IgD-negative memory B cell (primary cell): Measurements from ENCODE around the gene TTC31. TPM values are rescaled to one million over a fixed set of nuclear protein-coding genes. Genes with fewer than 3 reads are reported as not detected.
"Not testable (repeated sequence)": the region's sequence is repeated elsewhere in the genome, so short reads cannot be mapped to it uniquely, and the experiment has no call there.

Experiments used
- H3K27ac Mint-ChIP-seq, 3 donors: one replicate each; pipeline ENCODE4 v1.8.0; 2020 to 2022; ENCODE audit warnings: mild to moderate bottlenecking in 3 of 3, mixed read lengths in 3 of 3, moderate library complexity in 1 of 3
- H3K27me3 Mint-ChIP-seq: one replicate; pipeline ENCODE4 v1.8.0; 2021; ENCODE audit warnings: mixed read lengths
- H3K36me3 Mint-ChIP-seq: one replicate; pipeline ENCODE4 v1.8.0; 2020; ENCODE audit warnings: mild to moderate bottlenecking, mixed read lengths
- H3K4me1 Mint-ChIP-seq, 3 donors: one replicate each; pipeline ENCODE4 v1.8.0; 2020 to 2022; ENCODE audit warnings: mixed read lengths in 3 of 3, mild to moderate bottlenecking in 1 of 3
- H3K4me3 Mint-ChIP-seq, 4 donors: one replicate each; pipeline ENCODE4 v1.8.0; 2020 to 2022; ENCODE audit warnings: mild to moderate bottlenecking in 4 of 4, mixed read lengths in 4 of 4, moderate library complexity in 3 of 4
- H3K9me3 Mint-ChIP-seq, 3 donors: one replicate each; pipeline ENCODE4 v1.8.0; 2020 to 2021; ENCODE audit warnings: mixed read lengths in 3 of 3, mild to moderate bottlenecking in 1 of 3
- polyA plus RNA-seq: library from polyadenylated mRNA; unstranded; fragments of 300-500 nt; fragmentation: Illumina TruSeq; gene quantifications from one replicate; pipeline ENCODE4 v1.2.3, GENCODE V29; 2021

TTC31 gene
- polyA plus RNA-seq, 1 donor from 2014 or later: 26.4 TPM

GRCh38 chr2:74447230-74447999, 35.5 kb upstream of the TTC31 start:
- Mint-ChIP-seq H3K36me3 (peaks cover 1% of the 10 kb centered on the region), H3K9me3 (peaks cover 0 to 1% (median 0%) of the 10 kb centered on the region in 3 donors)

GRCh38 chr2:74448771-74449170, 34.1 kb upstream of the TTC31 start:
- no peak overlapping the region for H3K4me3 Mint-ChIP-seq
- peaks cover 2% of the 10 kb centered on the region for H3K27me3 Mint-ChIP-seq
- peaks cover 11 to 13% (median 11%) of the 10 kb centered on the region in 3 donors for H3K4me1 Mint-ChIP-seq
- peaks cover 2% of the 10 kb centered on the region for H3K36me3 Mint-ChIP-seq
- H3K27ac Mint-ChIP-seq: peak overlapping the region in 1 of 3 donors; percentile 73
- H3K9me3 Mint-ChIP-seq: peaks cover 0 to 1% (median 0%) of the 10 kb centered on the region in 3 donors

More at GRCh38 chr2:74447230-74447999, 35.5 kb upstream of the TTC31 start:
- peaks cover 8% of the 10 kb centered on the region for H3K27me3 Mint-ChIP-seq
- no peak overlapping the region for H3K4me3 Mint-ChIP-seq
- H3K4me1 Mint-ChIP-seq: peaks cover 3 to 6% (median 3%) of the 10 kb centered on the region in 3 donors
- no peak overlapping the region for H3K27ac Mint-ChIP-seq

GRCh38 chr2:74450570-74451190, 32.2 kb upstream of the TTC31 start:
- H3K27ac Mint-ChIP-seq: no peak overlapping the region
- peak overlapping the region in 2 of 4 donors; percentile 27 to 41 for H3K4me3 Mint-ChIP-seq
- peaks cover 5% of the 10 kb centered on the region for H3K36me3 Mint-ChIP-seq
- no peaks in the 10 kb centered on the region for H3K9me3 Mint-ChIP-seq
- H3K4me1 Mint-ChIP-seq: peaks cover 22 to 25% (median 24%) of the 10 kb centered on the region in 3 donors
- no peaks in the 10 kb centered on the region for H3K27me3 Mint-ChIP-seq

- H3K9me3 Mint-ChIP-seq: no peaks in the 10 kb centered on the region
- H3K27ac Mint-ChIP-seq: peak within 1 kb of the TSS; percentile 92 to 99 (median 97)
- H3K27me3 Mint-ChIP-seq: no peaks in the 10 kb centered on the region
- peaks cover 5% of the 10 kb centered on the region for H3K36me3 Mint-ChIP-seq
- peak within 1 kb of the TSS; percentile 90 to 100 (median 97) for H3K4me3 Mint-ChIP-seq
- peaks cover 40 to 48% (median 46%) of the 10 kb centered on the region in 3 donors for H3K4me1 Mint-ChIP-seq
Measured at GRCh38 chr2:74454654-74455511, 28.0 kb upstream of the TTC31 start, which contains the start of gene INO80B. Gene INO80B (plus strand): TSS chr2:74455087. CDS start chr2:74455117, 30 bp downstream.

- Mint-ChIP-seq H3K9me3 (no peaks in the 10 kb centered on the region), H3K27ac (peak overlapping the region; percentile 92 to 100 (median 98)), H3K36me3 (peaks cover 5% of the 10 kb centered on the region), H3K27me3 (no peaks in the 10 kb centered on the region), H3K4me3 (peak overlapping the region; percentile 90 to 96 (median 96)), H3K4me1 (peaks cover 40 to 48% (median 47%) of the 10 kb centered on the region in 3 donors)
Measured at GRCh38 chr2:74457129-74457548, 25.7 kb upstream of the TTC31 start.

GRCh38 chr2:74457549-74458131, 25.2 kb upstream of the TTC31 start:
- Mint-ChIP-seq H3K4me3 (peak overlapping the region; percentile 90 to 96 (median 96)), H3K9me3 (no peaks in the 10 kb centered on the region), H3K27ac (peak overlapping the region; percentile 92 to 100 (median 100)), H3K27me3 (no peaks in the 10 kb centered on the region), H3K4me1 (peaks cover 35 to 43% (median 43%) of the 10 kb centered on the region in 3 donors), H3K36me3 (peaks cover 4% of the 10 kb centered on the region)

GRCh38 chr2:74458132-74458937, 24.5 kb upstream of the TTC31 start, which contains the start of gene WBP1:
Gene WBP1 (plus strand): TSS chr2:74458438. CDS start chr2:74458603, 165 bp downstream.
- Mint-ChIP-seq H3K27me3 (no peaks in the 10 kb centered on the region), H3K4me3 (peak within 1 kb of the TSS; percentile 90 to 96 (median 96)), H3K9me3 (no peaks in the 10 kb centered on the region), H3K27ac (peak within 1 kb of the TSS; percentile 92 to 100 (median 100)), H3K4me1 (peaks cover 34 to 41% (median 39%) of the 10 kb centered on the region in 3 donors), H3K36me3 (peaks cover 4% of the 10 kb centered on the region)

- Mint-ChIP-seq H3K36me3 (peaks cover 4% of the 10 kb centered on the region), H3K4me1 (peaks cover 35 to 42% (median 40%) of the 10 kb centered on the region in 3 donors)
Measured at GRCh38 chr2:74458938-74459363, 23.9 kb upstream of the TTC31 start.

GRCh38 chr2:74459503-74460118, 23.3 kb upstream of the TTC31 start:
- H3K4me1 Mint-ChIP-seq: peaks cover 31 to 42% (median 36%) of the 10 kb centered on the region in 3 donors
- H3K36me3 Mint-ChIP-seq: not testable (repeated sequence)

More at GRCh38 chr2:74458938-74459363, 23.9 kb upstream of the TTC31 start:
- Mint-ChIP-seq H3K27ac (peak overlapping the region; percentile 92 to 100 (median 100)), H3K9me3 (no peaks in the 10 kb centered on the region), H3K4me3 (peak overlapping the region; percentile 90 to 96 (median 96)), H3K27me3 (no peaks in the 10 kb centered on the region)

GRCh38 chr2:74460187-74460586, 22.7 kb upstream of the TTC31 start:
- H3K27ac Mint-ChIP-seq: peak overlapping the region in 1 of 3 donors; percentile 92
- H3K9me3 Mint-ChIP-seq, H3K36me3 Mint-ChIP-seq, H3K27me3 Mint-ChIP-seq: not testable (repeated sequence)
- peak overlapping the region in 3 of 4 donors; percentile 57 to 90 (median 66) for H3K4me3 Mint-ChIP-seq
- peaks cover 25 to 36% (median 31%) of the 10 kb centered on the region in 3 donors for H3K4me1 Mint-ChIP-seq

More at GRCh38 chr2:74459503-74460118, 23.3 kb upstream of the TTC31 start:
- not testable (repeated sequence) for H3K27me3 Mint-ChIP-seq, H3K9me3 Mint-ChIP-seq
- peak overlapping the region in 2 of 3 donors; percentile 33 to 92 for H3K27ac Mint-ChIP-seq
- peak overlapping the region; percentile 90 to 96 (median 96) for H3K4me3 Mint-ChIP-seq

- Mint-ChIP-seq H3K27ac (peak overlapping the region in 1 of 3 donors; percentile 5), H3K4me1 (peaks cover 19 to 32% (median 28%) of the 10 kb centered on the region in 3 donors), H3K9me3 (no peaks in the 10 kb centered on the region), H3K27me3 (no peaks in the 10 kb centered on the region), H3K4me3 (peak overlapping the region in 2 of 4 donors; percentile 46 to 90), H3K36me3 (no peaks in the 10 kb centered on the region)
Measured at GRCh38 chr2:74461187-74462053, 21.5 kb upstream of the TTC31 start.
